Fibroblast of lung (primary cell): ENCODE measurements around the gene SPEG. TPM values are rescaled to one million over a fixed set of nuclear protein-coding genes. Genes with fewer than 3 reads are reported as not detected.
A peak's percentile ranks its signal among the peaks of the same experiment; 100 is the strongest.

Experiments
- DNase-seq, 2 donors: peaks; one replicate each; pipeline versions ENCODE4 v3.0.0 to v3.0.0-alpha.2; 2010; ENCODE audit warnings: low read depth in 2 of 2
- H2AFZ ChIP-seq: 2 replicates; pipeline ENCODE4 v1.5.1; 2012; ENCODE audit warnings: low read length, control low read depth, inconsistent platforms
- H3K27ac ChIP-seq: 2 replicates; pipeline ENCODE4 v1.5.1; 2011; ENCODE audit warnings: low read length, control low read depth; ENCODE audit not compliant: insufficient read depth
- H3K27me3 ChIP-seq: 2 replicates; pipeline ENCODE4 v1.5.1; 2011; ENCODE audit warnings: mild to moderate bottlenecking, low read length; ENCODE audit not compliant: control insufficient read depth, insufficient read depth
- H3K36me3 ChIP-seq: 2 replicates; pipeline ENCODE4 v1.5.1; 2011; ENCODE audit warnings: low read length; ENCODE audit not compliant: control insufficient read depth, insufficient read depth
- H3K4me1 ChIP-seq: 2 replicates; pipeline ENCODE4 v1.5.1; 2011; ENCODE audit warnings: low read length; ENCODE audit not compliant: control insufficient read depth, insufficient read depth; ENCODE audit errors: extremely low read depth
- H3K4me2 ChIP-seq: 2 replicates; pipeline ENCODE4 v1.5.1; 2011; ENCODE audit warnings: low read length, control low read depth; ENCODE audit not compliant: insufficient read depth; ENCODE audit errors: extremely low read depth
- H3K4me3 ChIP-seq, 4 experiments: fragments of 200-600 bp in 1 of 4; sonication (generic) in 1 of 4; replicated peaks in 1 of 4; 2 replicates each; pipeline ENCODE4 v1.5.1; 2011 to 2016; ENCODE audit warnings: low read length in 4 of 4, low read depth in 3 of 4, mild to moderate bottlenecking in 3 of 4, control low read depth in 2 of 4, inconsistent platforms in 1 of 4, mixed read lengths in 1 of 4; ENCODE audit not compliant: insufficient read depth in 1 of 4; ENCODE audit errors: control extremely low read depth in 1 of 4
- H3K79me2 ChIP-seq: 2 replicates; pipeline ENCODE4 v1.5.1; 2012; ENCODE audit warnings: mild to moderate bottlenecking, low read length, inconsistent platforms; ENCODE audit not compliant: control insufficient read depth, insufficient read depth
- H3K9ac ChIP-seq: 2 replicates; pipeline ENCODE4 v1.5.1; 2011; ENCODE audit warnings: mild to moderate bottlenecking, low read length, control low read depth; ENCODE audit not compliant: insufficient read depth
- H3K9me3 ChIP-seq: 2 replicates; pipeline ENCODE4 v1.5.1; 2012; ENCODE audit warnings: low read depth, low read length; ENCODE audit not compliant: control insufficient read depth, insufficient read depth
- H4K20me1 ChIP-seq: 2 replicates; pipeline ENCODE4 v1.5.1; 2011; ENCODE audit warnings: low read length; ENCODE audit not compliant: control insufficient read depth, insufficient read depth; ENCODE audit errors: extremely low read depth
- EZH2 ChIP-seq: IDR thresholded peaks from 2 replicates; pipeline ENCODE4 v1.5.1; 2012; ENCODE audit warnings: low read length, control low read depth, mild to moderate bottlenecking; ENCODE audit errors: missing control alignments
- polyA plus RNA-seq, 2 donors: library from polyadenylated mRNA; depleted of rRNA in 1 of 2; stranded (reverse) in 1 of 2; unstranded in 1 of 2; fragments of >200 nt; gene quantifications; 2 replicates each; pipeline ENCODE4 v1.2.1, GENCODE V29; 2011 to 2012; ENCODE audit warnings: missing spikeins in 1 of 2
- total RNA-seq: library from RNA; depleted of rRNA; stranded (reverse); fragments of >200 nt; gene quantifications from 2 replicates; pipeline ENCODE4 v1.2.1, GENCODE V29; 2014
- TF ChIP-seq, protein P1 (sequence below), 2 donors: IDR thresholded peaks in 1 of 2; conservative IDR thresholded peaks in 1 of 2; 1 replicate in 1 of 2; 2 replicates in 1 of 2; pipeline ENCODE4 v1.5.1; 2011 to 2012; ENCODE audit warnings: low read length in 2 of 2, control low read depth in 1 of 2, inconsistent platforms in 1 of 2, low read depth in 1 of 2, mild to moderate bottlenecking in 1 of 2

Gene SPEG
- total and polyA plus RNA-seq, 2 donors (not counting 1 experiment from before 2014, with no cell fraction given), result 9.5 to 20.1 TPM

DNA sequence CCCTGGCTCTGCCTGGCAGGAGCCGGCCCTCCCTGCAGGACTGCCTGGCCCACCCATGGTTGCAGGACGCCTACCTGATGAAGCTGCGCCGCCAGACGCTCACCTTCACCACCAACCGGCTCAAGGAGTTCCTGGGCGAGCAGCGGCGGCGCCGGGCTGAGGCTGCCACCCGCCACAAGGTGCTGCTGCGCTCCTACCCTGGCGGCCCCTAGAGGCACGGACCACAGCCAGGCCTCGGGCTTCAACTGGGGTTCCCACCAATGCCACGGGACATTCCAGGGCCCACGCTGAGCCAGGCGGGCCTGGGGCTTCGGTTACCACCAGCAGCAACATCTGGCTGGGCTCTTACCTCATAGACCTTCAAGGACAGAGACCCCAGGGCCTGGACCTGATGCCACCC is 57.9 kb downstream of the SPEG start:
- Histone ChIP-seq H3K4me1 (no peaks in the 10 kb centered on the region), H3K4me3 (no peak overlapping the region), H3K27me3 (peaks cover 19% of the 10 kb centered on the region), H3K79me2 (no peaks in the 10 kb centered on the region), H3K27ac (no peak overlapping the region), H3K36me3 (no peaks in the 10 kb centered on the region), H2AFZ (no peak overlapping the region), H3K9ac (no peak overlapping the region), H3K9me3 (no peaks in the 10 kb centered on the region), H3K4me2 (no peak overlapping the region), H4K20me1 (no peaks in the 10 kb centered on the region)
- TF ChIP-seq EZH2, result no peak
- TF ChIP-seq, protein P1, sequence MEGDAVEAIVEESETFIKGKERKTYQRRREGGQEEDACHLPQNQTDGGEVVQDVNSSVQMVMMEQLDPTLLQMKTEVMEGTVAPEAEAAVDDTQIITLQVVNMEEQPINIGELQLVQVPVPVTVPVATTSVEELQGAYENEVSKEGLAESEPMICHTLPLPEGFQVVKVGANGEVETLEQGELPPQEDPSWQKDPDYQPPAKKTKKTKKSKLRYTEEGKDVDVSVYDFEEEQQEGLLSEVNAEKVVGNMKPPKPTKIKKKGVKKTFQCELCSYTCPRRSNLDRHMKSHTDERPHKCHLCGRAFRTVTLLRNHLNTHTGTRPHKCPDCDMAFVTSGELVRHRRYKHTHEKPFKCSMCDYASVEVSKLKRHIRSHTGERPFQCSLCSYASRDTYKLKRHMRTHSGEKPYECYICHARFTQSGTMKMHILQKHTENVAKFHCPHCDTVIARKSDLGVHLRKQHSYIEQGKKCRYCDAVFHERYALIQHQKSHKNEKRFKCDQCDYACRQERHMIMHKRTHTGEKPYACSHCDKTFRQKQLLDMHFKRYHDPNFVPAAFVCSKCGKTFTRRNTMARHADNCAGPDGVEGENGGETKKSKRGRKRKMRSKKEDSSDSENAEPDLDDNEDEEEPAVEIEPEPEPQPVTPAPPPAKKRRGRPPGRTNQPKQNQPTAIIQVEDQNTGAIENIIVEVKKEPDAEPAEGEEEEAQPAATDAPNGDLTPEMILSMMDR (conservative IDR thresholded peaks at IDR 0.05 in 1 of 2, IDR thresholded peaks at IDR 0.05 in 1 of 2; ENCODE audit: low read depth in 1 of 2, low read length in 2 of 2), result no peak
- no peak for DNase-seq

DNA sequence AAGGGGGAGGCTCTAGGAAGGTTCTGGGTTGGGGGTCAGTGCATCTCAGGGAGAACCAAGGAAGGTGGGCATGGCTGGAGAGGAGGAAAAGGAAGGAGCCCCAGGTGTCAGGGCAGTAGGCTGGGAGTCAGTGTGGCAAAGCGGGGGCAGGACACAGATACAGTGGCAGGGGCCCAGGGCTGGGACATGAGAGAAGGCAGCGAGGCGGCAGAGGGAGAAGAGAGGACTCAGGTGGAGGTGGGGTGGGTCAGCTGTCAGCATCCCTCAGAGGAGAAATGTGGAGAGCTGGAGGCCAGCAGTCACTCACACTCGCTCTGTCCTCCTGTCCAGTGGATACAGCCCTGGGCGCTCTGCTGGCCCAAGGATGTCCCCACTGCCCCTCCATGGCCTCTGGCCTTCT is 58.4 kb downstream of the SPEG start:
- Histone ChIP-seq H3K4me3 (no peak overlapping the region), H3K4me2 (no peak overlapping the region), H3K79me2 (no peaks in the 10 kb centered on the region), H3K9me3 (no peaks in the 10 kb centered on the region), H3K9ac (no peak overlapping the region), H3K36me3 (no peaks in the 10 kb centered on the region), H2AFZ (no peak overlapping the region), H3K27ac (no peak overlapping the region), H3K27me3 (peaks cover 17% of the 10 kb centered on the region), H3K4me1 (no peaks in the 10 kb centered on the region), H4K20me1 (no peaks in the 10 kb centered on the region)
- DNase-seq, result no peak
- no peak for TF ChIP-seq EZH2
- TF ChIP-seq, protein P1 (conservative IDR thresholded peaks at IDR 0.05 in 1 of 2, IDR thresholded peaks at IDR 0.05 in 1 of 2; ENCODE audit: low read depth in 1 of 2, low read length in 2 of 2), result no peak

DNA sequence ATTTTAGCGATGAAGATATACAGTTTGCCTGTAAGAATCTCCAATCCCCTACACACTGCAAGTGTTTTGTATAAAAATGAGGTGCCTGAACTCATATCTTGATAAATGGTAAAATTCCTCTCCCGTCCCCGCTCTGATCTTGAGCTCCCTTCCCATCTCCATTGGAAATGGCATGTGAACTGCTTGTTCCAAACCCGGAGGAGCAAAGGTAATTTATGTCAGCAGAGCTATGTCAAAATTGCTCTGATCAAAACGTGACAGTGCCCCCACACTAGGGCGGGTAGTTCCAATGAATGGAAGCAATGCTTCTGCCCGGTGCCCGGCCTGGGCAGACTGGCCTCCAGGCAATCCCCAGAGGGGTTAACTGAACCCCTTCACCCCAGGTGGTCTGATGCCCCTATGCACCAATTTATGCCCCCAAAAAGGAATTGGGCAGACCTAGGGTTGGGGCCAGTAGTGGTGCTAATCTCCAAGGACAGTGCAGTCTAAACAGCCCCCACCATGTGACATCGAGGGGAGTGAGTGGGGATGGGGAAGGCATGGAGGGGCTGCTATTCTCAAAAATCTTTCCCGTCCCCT is 60.4 kb downstream of the SPEG start:
- Histone ChIP-seq H3K27ac (no peak overlapping the region), H3K4me3 (no peak overlapping the region), H4K20me1 (no peaks in the 10 kb centered on the region), H3K4me2 (no peak overlapping the region), H3K36me3 (no peaks in the 10 kb centered on the region), H3K4me1 (peaks cover 7% of the 10 kb centered on the region), H3K9me3 (no peaks in the 10 kb centered on the region), H3K9ac (no peak overlapping the region), H3K27me3 (peaks cover 17% of the 10 kb centered on the region), H3K79me2 (peaks cover 6% of the 10 kb centered on the region), H2AFZ (no peak overlapping the region)
- no peak for DNase-seq
- TF ChIP-seq, protein P1 (conservative IDR thresholded peaks at IDR 0.05 in 1 of 2, IDR thresholded peaks at IDR 0.05 in 1 of 2; ENCODE audit: low read depth in 1 of 2, low read length in 2 of 2), result no peak
- peak; percentile 65 for TF ChIP-seq EZH2
